IMR-90 (cell line): ENCODE measurements around the gene MYH11. TPM values are rescaled to one million over a fixed set of nuclear protein-coding genes. Genes with fewer than 3 reads are reported as not detected.

ENCODE experiments used
- ATAC-seq: fragments of 200-7000 bp; cut with Tn5 transposase; 2 replicates; pipeline ENCODE4 v1.9.1; 2020; ENCODE audit warnings: low read depth, mild to moderate bottlenecking, moderate library complexity
- BruUV-seq: library from RNA; stranded (reverse); fragments of 400-500 nt; replicated peaks from 2 replicates; lab custom pipeline; 2021; lab: Mats Ljungman, UMichigan
- CTCF ChIA-PET: fragments of 300-600 bp; formaldehyde crosslinking; extraction: SDS; loops from one replicate; lab custom pipeline; 2021; ENCODE audit warnings: antibody characterized with exemption; lab: Yijun Ruan, JAX
- POLR2A ChIA-PET: fragments of 300-600 bp; sonication (Branson Sonifier 250); formaldehyde crosslinking; loops from one replicate; lab custom pipeline; 2022; ENCODE audit warnings: antibody characterized with exemption; ENCODE audit not compliant: unreplicated experiment; lab: Charles Lee
- DNase-seq: peaks from one replicate; pipeline ENCODE4 v3.0.0; 2013
- H2AFZ ChIP-seq: replicated peaks from 2 replicates; pipeline ENCODE3; 2013; ENCODE audit warnings: low read length, mild to moderate bottlenecking; ENCODE audit not compliant: poor library complexity
- H2AK5ac ChIP-seq: 2 replicates; pipeline ENCODE4 v1.6.1; 2013; ENCODE audit warnings: low read depth, low read length, inconsistent platforms
- H2AK9ac ChIP-seq: replicated peaks from 2 replicates; pipeline ENCODE3; 2013; ENCODE audit warnings: mild to moderate bottlenecking, low read depth, low read length, moderate library complexity; ENCODE audit not compliant: poor library complexity
- H2BK120ac ChIP-seq: 2 replicates; pipeline ENCODE4 v1.6.1; 2013; ENCODE audit warnings: low read depth, low read length, inconsistent platforms
- H2BK15ac ChIP-seq: 3 replicates; pipeline ENCODE4 v1.6.1; 2013; ENCODE audit warnings: low read depth, low read length, inconsistent platforms
- H2BK20ac ChIP-seq: 2 replicates; pipeline ENCODE4 v1.6.1; 2013; ENCODE audit warnings: low read depth, mild to moderate bottlenecking, inconsistent platforms, low read length, moderate library complexity
- H2BK5ac ChIP-seq: 2 replicates; pipeline ENCODE4 v1.6.1; 2013; ENCODE audit warnings: mild to moderate bottlenecking, low read depth, low read length, inconsistent platforms; ENCODE audit not compliant: poor library complexity, severe bottlenecking
- H3K14ac ChIP-seq: replicated peaks from 2 replicates; pipeline ENCODE4 v1.6.1; 2013; ENCODE audit warnings: low read depth, low read length, inconsistent platforms
- H3K18ac ChIP-seq: 2 replicates; pipeline ENCODE4 v1.6.1; 2013; ENCODE audit warnings: low read depth, low read length, control low read depth
- H3K23ac ChIP-seq: 2 replicates; pipeline ENCODE4 v1.6.1; 2013; ENCODE audit warnings: low read depth, low read length, inconsistent platforms
- H3K27ac ChIP-seq: 2 replicates; pipeline ENCODE4 v1.5.1; 2013; ENCODE audit warnings: mild to moderate bottlenecking, control low read depth, low read length; ENCODE audit not compliant: insufficient read depth
- H3K27me3 ChIP-seq: 2 replicates; pipeline ENCODE4 v1.6.1; 2013; ENCODE audit warnings: low read length; ENCODE audit not compliant: control insufficient read depth, insufficient read depth
- H3K36me3 ChIP-seq: 2 replicates; pipeline ENCODE4 v1.6.1; 2013; ENCODE audit warnings: low read length, mixed read lengths; ENCODE audit not compliant: control insufficient read depth, insufficient read depth
- H3K4ac ChIP-seq: 2 replicates; pipeline ENCODE4 v1.6.1; 2013; ENCODE audit warnings: low read depth, low read length, inconsistent platforms
- H3K4me1 ChIP-seq: 2 replicates; pipeline ENCODE4 v1.6.1; 2013; ENCODE audit warnings: low read length, mixed read lengths; ENCODE audit not compliant: control insufficient read depth, insufficient read depth
- H3K4me2 ChIP-seq: 2 replicates; pipeline ENCODE4 v1.6.1; 2013; ENCODE audit warnings: low read depth, mild to moderate bottlenecking, control low read depth, low read length, moderate library complexity
- H3K4me3 ChIP-seq: 2 replicates; pipeline ENCODE4 v1.5.1; 2013; ENCODE audit warnings: low read depth, mild to moderate bottlenecking, control low read depth, low read length, moderate library complexity; ENCODE audit not compliant: insufficient read depth
- H3K56ac ChIP-seq: 2 replicates; pipeline ENCODE4 v1.6.1; 2013; ENCODE audit warnings: low read length, inconsistent platforms; ENCODE audit not compliant: insufficient read depth; ENCODE audit errors: extremely low read depth
- H3K79me1 ChIP-seq, 2 experiments: 2 replicates each; pipeline ENCODE4 v1.6.1; 2013; ENCODE audit warnings: low read length in 2 of 2, inconsistent platforms in 1 of 2, low read depth in 1 of 2
- H3K9ac ChIP-seq: 2 replicates; pipeline ENCODE4 v1.6.1; 2013; ENCODE audit warnings: low read depth, low read length, control low read depth
- H3K9me1 ChIP-seq: 2 replicates; pipeline ENCODE4 v1.6.1; 2013; ENCODE audit warnings: low read length, inconsistent platforms; ENCODE audit not compliant: insufficient read depth
- H3K9me3 ChIP-seq: 2 replicates; pipeline ENCODE4 v1.6.1; 2013; ENCODE audit warnings: low read length; ENCODE audit not compliant: control insufficient read depth, insufficient read depth
- H4K20me1 ChIP-seq: 2 replicates; pipeline ENCODE4 v1.6.1; 2013; ENCODE audit warnings: low read length, inconsistent platforms; ENCODE audit not compliant: insufficient read depth
- H4K5ac ChIP-seq: 2 replicates; pipeline ENCODE4 v1.6.1; 2013; ENCODE audit warnings: mild to moderate bottlenecking, low read depth, low read length, control low read depth
- H4K8ac ChIP-seq, 2 experiments: 2 replicates each; pipeline ENCODE4 v1.6.1; 2013; ENCODE audit warnings: low read depth in 2 of 2, low read length in 2 of 2, control low read depth in 1 of 2, inconsistent platforms in 1 of 2
- H4K91ac ChIP-seq: 2 replicates; pipeline ENCODE4 v1.6.1; 2013; ENCODE audit warnings: low read depth, low read length, inconsistent platforms; ENCODE audit not compliant: insufficient read depth
- BHLHE40 ChIP-seq: fragments of 150-350 bp; IDR thresholded peaks from 2 replicates; pipeline ENCODE4 v1.6.1; 2016; ENCODE audit warnings: mild to moderate bottlenecking, low read depth, low read length
- CEBPB ChIP-seq: IDR thresholded peaks from 2 replicates; pipeline ENCODE4 v1.6.1; 2012; ENCODE audit warnings: low read depth, low read length, improper control_type of control experiment
- CHD1 ChIP-seq: IDR thresholded peaks from 2 replicates; pipeline ENCODE4 v1.6.1; 2012; ENCODE audit warnings: low read depth, low read length, improper control_type of control experiment
- FOS ChIP-seq: fragments of 150-350 bp; IDR thresholded peaks from 2 replicates; pipeline ENCODE4 v1.6.1; 2016; ENCODE audit warnings: low read depth, low read length
- MAFK ChIP-seq: IDR thresholded peaks from 2 replicates; pipeline ENCODE4 v1.6.1; 2012; ENCODE audit warnings: low read depth, low read length, improper control_type of control experiment
- MAZ ChIP-seq: IDR thresholded peaks from 2 replicates; pipeline ENCODE4 v1.6.1; 2012; ENCODE audit warnings: low read depth, mild to moderate bottlenecking, low read length, improper control_type of control experiment, moderate library complexity, borderline replicate concordance
- MXI1 ChIP-seq: IDR thresholded peaks from 2 replicates; pipeline ENCODE4 v1.6.1; 2012; ENCODE audit warnings: low read depth, mild to moderate bottlenecking, low read length, moderate library complexity, borderline replicate concordance
- NFE2L2 ChIP-seq: fragments of 150-350 bp; IDR thresholded peaks from 2 replicates; pipeline ENCODE4 v1.6.1; 2016; ENCODE audit warnings: low read depth, mild to moderate bottlenecking, low read length
- POLR2A ChIP-seq: IDR thresholded peaks from 2 replicates; pipeline ENCODE4 v1.6.1; 2012; ENCODE audit warnings: mild to moderate bottlenecking, low read depth, low read length
- RAD21 ChIP-seq: IDR thresholded peaks from 2 replicates; pipeline ENCODE4 v1.6.1; 2012; ENCODE audit warnings: low read length, improper control_type of control experiment
- RFX5 ChIP-seq: IDR thresholded peaks from 2 replicates; pipeline ENCODE4 v1.8.0; 2012; ENCODE audit warnings: low read depth, mild to moderate bottlenecking, low read length, moderate library complexity
- SMC3 ChIP-seq: fragments of 150-350 bp; IDR thresholded peaks from 2 replicates; pipeline ENCODE4 v1.6.1; 2016; ENCODE audit warnings: low read depth, mild to moderate bottlenecking, antibody characterized with exemption, low read length, moderate library complexity
- WGBS, 2 experiments: methylation state at CpG; one replicate each; pipeline versions ENCODE4 v1.1.5 to v1.1.7; 2013; ENCODE audit warnings: missing lambda C conversion rate in 2 of 2; ENCODE audit not compliant: insufficient read length in 1 of 2; ENCODE audit errors: extremely low coverage in 2 of 2; 5-methylcytosine and 5-hydroxymethylcytosine counted together
- dilution Hi-C: fragments of 300-500 bp; cut with HindIII; formaldehyde crosslinking; loops from one replicate; pipeline ENCODE4 v1.14.3; 2018; ENCODE audit warnings: low sequenced_read_pairs; ENCODE audit not compliant: unreplicated experiment
- in situ Hi-C: fragments of 300-500 bp; cut with MboI; formaldehyde crosslinking; loops from 3 replicates; pipeline ENCODE4 v1.14.3; 2019; ENCODE audit warnings: low sequenced_read_pairs, inconsistent platforms, mixed read lengths
- intact Hi-C: fragments of 100-400 bp; cut with micrococcal nuclease; formaldehyde crosslinking; loops from 2 replicates; pipeline ENCODE4 v1.10.0; 2022
- polyA plus RNA-seq, 3 experiments: library from polyadenylated mRNA; depleted of rRNA; stranded (reverse); fragments of >200 nt; gene quantifications; 2 replicates each; pipeline ENCODE4 v1.2.3, GENCODE V29; 2012; ENCODE audit warnings: low replicate concordance in 1 of 3
- total RNA-seq: library from RNA; depleted of rRNA; stranded (reverse); fragments of >200 nt; gene quantifications from 2 replicates; pipeline ENCODE4 v1.2.3, GENCODE V29; 2012
- TF ChIP-seq, protein P1 (sequence below): conservative IDR thresholded peaks from 2 replicates; pipeline ENCODE4 v1.5.1; 2012; ENCODE audit warnings: mild to moderate bottlenecking, low read depth, low read length, improper control_type of control experiment
- TF ChIP-seq, protein P2 (sequence below): fragments of 150-350 bp; IDR thresholded peaks from 2 replicates; pipeline ENCODE4 v1.6.1; 2016; ENCODE audit warnings: low read depth, mild to moderate bottlenecking, low read length, moderate library complexity, borderline replicate concordance
- TF ChIP-seq, protein P3 (sequence below): fragments of 150-350 bp; IDR thresholded peaks from 2 replicates; pipeline ENCODE4 v1.6.1; 2017; ENCODE audit warnings: mild to moderate bottlenecking, antibody characterized with exemption, low read length, low read depth

The MYH11 gene
- total and polyA plus RNA-seq, 2 of the 4 experiments (the other 2 are of a cell fraction) = under 0.01 to 0.12 TPM

DNA sequence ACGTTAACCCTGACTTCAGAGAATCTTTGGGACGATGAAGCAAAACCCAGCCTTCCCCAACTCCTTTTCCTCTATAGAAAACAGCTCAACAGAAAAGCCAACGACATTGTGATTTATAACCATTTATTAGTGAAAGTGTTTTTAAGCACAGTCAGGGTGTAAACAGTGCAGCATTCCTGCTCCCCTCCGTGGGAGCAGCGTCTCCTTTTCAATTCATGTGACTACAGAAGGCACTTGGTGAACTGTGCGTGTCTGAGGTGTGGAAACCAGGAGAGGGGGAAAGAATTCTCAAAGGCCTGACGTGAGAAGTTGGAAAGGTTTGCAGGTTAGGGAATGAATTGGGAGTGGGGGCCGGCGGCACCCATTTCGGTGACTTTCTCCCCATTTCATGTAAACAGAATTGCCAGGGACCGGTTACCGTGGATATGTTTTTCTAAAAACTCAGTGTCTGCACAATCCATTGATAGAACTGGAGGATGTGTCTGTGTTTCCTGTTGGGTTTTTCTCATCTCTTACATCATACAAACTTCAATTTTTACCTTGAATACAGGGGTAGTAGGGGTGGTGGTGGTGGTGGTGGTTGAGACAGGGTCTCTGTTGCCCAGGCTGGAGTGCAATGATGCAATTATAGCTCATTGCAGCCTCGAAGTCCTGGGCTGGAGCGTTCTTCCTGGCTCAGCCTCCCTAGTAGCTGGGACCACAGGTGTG lies 153.6 kb downstream of the MYH11 start:
- H3K9me1 ChIP-seq = peaks cover 11% of the 10 kb centered on the region
- no peak overlapping the region for H2BK5ac ChIP-seq
- H2AK9ac ChIP-seq = no peak overlapping the region
- no peak overlapping the region for H2AK5ac ChIP-seq
- POLR2A ChIA-PET = no interaction called here
- TF ChIP-seq MAZ (no peak), POLR2A (no peak), FOS (no peak), CHD1 (no peak), RAD21 (no peak), RFX5 (no peak), BHLHE40 (no peak), NFE2L2 (no peak), MXI1 (no peak), CEBPB (no peak), SMC3 (no peak), MAFK (no peak)
- TF ChIP-seq, protein P1, sequence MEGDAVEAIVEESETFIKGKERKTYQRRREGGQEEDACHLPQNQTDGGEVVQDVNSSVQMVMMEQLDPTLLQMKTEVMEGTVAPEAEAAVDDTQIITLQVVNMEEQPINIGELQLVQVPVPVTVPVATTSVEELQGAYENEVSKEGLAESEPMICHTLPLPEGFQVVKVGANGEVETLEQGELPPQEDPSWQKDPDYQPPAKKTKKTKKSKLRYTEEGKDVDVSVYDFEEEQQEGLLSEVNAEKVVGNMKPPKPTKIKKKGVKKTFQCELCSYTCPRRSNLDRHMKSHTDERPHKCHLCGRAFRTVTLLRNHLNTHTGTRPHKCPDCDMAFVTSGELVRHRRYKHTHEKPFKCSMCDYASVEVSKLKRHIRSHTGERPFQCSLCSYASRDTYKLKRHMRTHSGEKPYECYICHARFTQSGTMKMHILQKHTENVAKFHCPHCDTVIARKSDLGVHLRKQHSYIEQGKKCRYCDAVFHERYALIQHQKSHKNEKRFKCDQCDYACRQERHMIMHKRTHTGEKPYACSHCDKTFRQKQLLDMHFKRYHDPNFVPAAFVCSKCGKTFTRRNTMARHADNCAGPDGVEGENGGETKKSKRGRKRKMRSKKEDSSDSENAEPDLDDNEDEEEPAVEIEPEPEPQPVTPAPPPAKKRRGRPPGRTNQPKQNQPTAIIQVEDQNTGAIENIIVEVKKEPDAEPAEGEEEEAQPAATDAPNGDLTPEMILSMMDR = no peak
- TF ChIP-seq, protein P2, sequence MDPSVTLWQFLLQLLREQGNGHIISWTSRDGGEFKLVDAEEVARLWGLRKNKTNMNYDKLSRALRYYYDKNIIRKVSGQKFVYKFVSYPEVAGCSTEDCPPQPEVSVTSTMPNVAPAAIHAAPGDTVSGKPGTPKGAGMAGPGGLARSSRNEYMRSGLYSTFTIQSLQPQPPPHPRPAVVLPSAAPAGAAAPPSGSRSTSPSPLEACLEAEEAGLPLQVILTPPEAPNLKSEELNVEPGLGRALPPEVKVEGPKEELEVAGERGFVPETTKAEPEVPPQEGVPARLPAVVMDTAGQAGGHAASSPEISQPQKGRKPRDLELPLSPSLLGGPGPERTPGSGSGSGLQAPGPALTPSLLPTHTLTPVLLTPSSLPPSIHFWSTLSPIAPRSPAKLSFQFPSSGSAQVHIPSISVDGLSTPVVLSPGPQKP = no peak
- TF ChIP-seq, protein P3, sequence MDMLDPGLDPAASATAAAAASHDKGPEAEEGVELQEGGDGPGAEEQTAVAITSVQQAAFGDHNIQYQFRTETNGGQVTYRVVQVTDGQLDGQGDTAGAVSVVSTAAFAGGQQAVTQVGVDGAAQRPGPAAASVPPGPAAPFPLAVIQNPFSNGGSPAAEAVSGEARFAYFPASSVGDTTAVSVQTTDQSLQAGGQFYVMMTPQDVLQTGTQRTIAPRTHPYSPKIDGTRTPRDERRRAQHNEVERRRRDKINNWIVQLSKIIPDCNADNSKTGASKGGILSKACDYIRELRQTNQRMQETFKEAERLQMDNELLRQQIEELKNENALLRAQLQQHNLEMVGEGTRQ = no peak
- in situ Hi-C loops = no loop called here
- H3K23ac ChIP-seq = no peak overlapping the region
- no peak overlapping the region for H3K27ac ChIP-seq
- no peak for DNase-seq
- no peaks in the 10 kb centered on the region; the same call in 1 of the 2 replicates for H4K20me1 ChIP-seq
- no TSS peak for BruUV-seq
- H4K8ac ChIP-seq = no peak overlapping the region
- H3K9ac ChIP-seq = no peak overlapping the region
- H3K9me3 ChIP-seq = no peaks in the 10 kb centered on the region
- CTCF ChIA-PET = no interaction called here
- no peak overlapping the region for H2BK120ac ChIP-seq
- H3K56ac ChIP-seq = no peak overlapping the region
- peaks cover 6% of the 10 kb centered on the region for H3K4me1 ChIP-seq
- no peak overlapping the region; the same call in 1 of the 2 replicates for H3K14ac ChIP-seq
- no peak overlapping the region for H2AFZ ChIP-seq
- H4K5ac ChIP-seq = no peak overlapping the region
- H4K91ac ChIP-seq = no peak overlapping the region
- 0 out of 2 replicates have a peak, but pooled peaks have one; percentile 22 for ATAC-seq
- H3K18ac ChIP-seq = no peak overlapping the region
- 0 out of 2 replicates have a peak overlapping the region, but pooled peaks have one; percentile 8 for H3K4ac ChIP-seq
- dilution Hi-C loops = no loop called here
- no peak overlapping the region for H2BK15ac ChIP-seq
- H3K27me3 ChIP-seq = no peaks in the 10 kb centered on the region
- no peak overlapping the region for H3K4me2 ChIP-seq
- WGBS, 2 experiments = no CpG with 5 or more reads among the region's 14 CpGs
- H3K79me1 ChIP-seq = peaks cover 4 to 23% of the 10 kb centered on the region in 2 experiments; a peak in 3 of 4 replicates
- H3K36me3 ChIP-seq = peaks cover 25% of the 10 kb centered on the region
- H3K4me3 ChIP-seq = no peak overlapping the region
- H2BK20ac ChIP-seq = no peak overlapping the region
- intact Hi-C loops = loop anchor here (5.0 to 10.0 kb wide), 4 partner anchors 51 to 492 kb away; partner anchors contain the start of gene NDE1
